IMR-90 (cell line): ENCODE measurements around the gene CCDC141. TPM values are rescaled to one million over a fixed set of nuclear protein-coding genes. Genes with fewer than 3 reads are reported as not detected.

Source experiments
- ATAC-seq: fragments of 200-7000 bp; cut with Tn5 transposase; 2 replicates; pipeline ENCODE4 v1.9.1; 2020; ENCODE audit warnings: low read depth, mild to moderate bottlenecking, moderate library complexity
- BruUV-seq: library from RNA; stranded (reverse); fragments of 400-500 nt; replicated peaks from 2 replicates; lab custom pipeline; 2021; lab: Mats Ljungman, UMichigan
- CTCF ChIA-PET: fragments of 300-600 bp; formaldehyde crosslinking; extraction: SDS; loops from one replicate; lab custom pipeline; 2021; ENCODE audit warnings: antibody characterized with exemption; lab: Yijun Ruan, JAX
- POLR2A ChIA-PET: fragments of 300-600 bp; sonication (Branson Sonifier 250); formaldehyde crosslinking; loops from one replicate; lab custom pipeline; 2022; ENCODE audit warnings: antibody characterized with exemption; ENCODE audit not compliant: unreplicated experiment; lab: Charles Lee
- DNase-seq: peaks from one replicate; pipeline ENCODE4 v3.0.0; 2013
- H2AFZ ChIP-seq: replicated peaks from 2 replicates; pipeline ENCODE3; 2013; ENCODE audit warnings: low read length, mild to moderate bottlenecking; ENCODE audit not compliant: poor library complexity
- H2AK5ac ChIP-seq: 2 replicates; pipeline ENCODE4 v1.6.1; 2013; ENCODE audit warnings: low read depth, low read length, inconsistent platforms
- H2AK9ac ChIP-seq: replicated peaks from 2 replicates; pipeline ENCODE3; 2013; ENCODE audit warnings: mild to moderate bottlenecking, low read depth, low read length, moderate library complexity; ENCODE audit not compliant: poor library complexity
- H2BK120ac ChIP-seq: 2 replicates; pipeline ENCODE4 v1.6.1; 2013; ENCODE audit warnings: low read depth, low read length, inconsistent platforms
- H2BK15ac ChIP-seq: 3 replicates; pipeline ENCODE4 v1.6.1; 2013; ENCODE audit warnings: low read depth, low read length, inconsistent platforms
- H2BK20ac ChIP-seq: 2 replicates; pipeline ENCODE4 v1.6.1; 2013; ENCODE audit warnings: low read depth, mild to moderate bottlenecking, inconsistent platforms, low read length, moderate library complexity
- H2BK5ac ChIP-seq: 2 replicates; pipeline ENCODE4 v1.6.1; 2013; ENCODE audit warnings: mild to moderate bottlenecking, low read depth, low read length, inconsistent platforms; ENCODE audit not compliant: poor library complexity, severe bottlenecking
- H3K14ac ChIP-seq: replicated peaks from 2 replicates; pipeline ENCODE4 v1.6.1; 2013; ENCODE audit warnings: low read depth, low read length, inconsistent platforms
- H3K18ac ChIP-seq: 2 replicates; pipeline ENCODE4 v1.6.1; 2013; ENCODE audit warnings: low read depth, low read length, control low read depth
- H3K23ac ChIP-seq: 2 replicates; pipeline ENCODE4 v1.6.1; 2013; ENCODE audit warnings: low read depth, low read length, inconsistent platforms
- H3K27ac ChIP-seq: 2 replicates; pipeline ENCODE4 v1.5.1; 2013; ENCODE audit warnings: mild to moderate bottlenecking, control low read depth, low read length; ENCODE audit not compliant: insufficient read depth
- H3K27me3 ChIP-seq: 2 replicates; pipeline ENCODE4 v1.6.1; 2013; ENCODE audit warnings: low read length; ENCODE audit not compliant: control insufficient read depth, insufficient read depth
- H3K36me3 ChIP-seq: 2 replicates; pipeline ENCODE4 v1.6.1; 2013; ENCODE audit warnings: low read length, mixed read lengths; ENCODE audit not compliant: control insufficient read depth, insufficient read depth
- H3K4ac ChIP-seq: 2 replicates; pipeline ENCODE4 v1.6.1; 2013; ENCODE audit warnings: low read depth, low read length, inconsistent platforms
- H3K4me1 ChIP-seq: 2 replicates; pipeline ENCODE4 v1.6.1; 2013; ENCODE audit warnings: low read length, mixed read lengths; ENCODE audit not compliant: control insufficient read depth, insufficient read depth
- H3K4me2 ChIP-seq: 2 replicates; pipeline ENCODE4 v1.6.1; 2013; ENCODE audit warnings: low read depth, mild to moderate bottlenecking, control low read depth, low read length, moderate library complexity
- H3K4me3 ChIP-seq: 2 replicates; pipeline ENCODE4 v1.5.1; 2013; ENCODE audit warnings: low read depth, mild to moderate bottlenecking, control low read depth, low read length, moderate library complexity; ENCODE audit not compliant: insufficient read depth
- H3K56ac ChIP-seq: 2 replicates; pipeline ENCODE4 v1.6.1; 2013; ENCODE audit warnings: low read length, inconsistent platforms; ENCODE audit not compliant: insufficient read depth; ENCODE audit errors: extremely low read depth
- H3K79me1 ChIP-seq, 2 experiments: 2 replicates each; pipeline ENCODE4 v1.6.1; 2013; ENCODE audit warnings: low read length in 2 of 2, inconsistent platforms in 1 of 2, low read depth in 1 of 2
- H3K9ac ChIP-seq: 2 replicates; pipeline ENCODE4 v1.6.1; 2013; ENCODE audit warnings: low read depth, low read length, control low read depth
- H3K9me1 ChIP-seq: 2 replicates; pipeline ENCODE4 v1.6.1; 2013; ENCODE audit warnings: low read length, inconsistent platforms; ENCODE audit not compliant: insufficient read depth
- H3K9me3 ChIP-seq: 2 replicates; pipeline ENCODE4 v1.6.1; 2013; ENCODE audit warnings: low read length; ENCODE audit not compliant: control insufficient read depth, insufficient read depth
- H4K20me1 ChIP-seq: 2 replicates; pipeline ENCODE4 v1.6.1; 2013; ENCODE audit warnings: low read length, inconsistent platforms; ENCODE audit not compliant: insufficient read depth
- H4K5ac ChIP-seq: 2 replicates; pipeline ENCODE4 v1.6.1; 2013; ENCODE audit warnings: mild to moderate bottlenecking, low read depth, low read length, control low read depth
- H4K8ac ChIP-seq, 2 experiments: 2 replicates each; pipeline ENCODE4 v1.6.1; 2013; ENCODE audit warnings: low read depth in 2 of 2, low read length in 2 of 2, control low read depth in 1 of 2, inconsistent platforms in 1 of 2
- H4K91ac ChIP-seq: 2 replicates; pipeline ENCODE4 v1.6.1; 2013; ENCODE audit warnings: low read depth, low read length, inconsistent platforms; ENCODE audit not compliant: insufficient read depth
- CHD1 ChIP-seq: IDR thresholded peaks from 2 replicates; pipeline ENCODE4 v1.6.1; 2012; ENCODE audit warnings: low read depth, low read length, improper control_type of control experiment
- MAFK ChIP-seq: IDR thresholded peaks from 2 replicates; pipeline ENCODE4 v1.6.1; 2012; ENCODE audit warnings: low read depth, low read length, improper control_type of control experiment
- POLR2A ChIP-seq: IDR thresholded peaks from 2 replicates; pipeline ENCODE4 v1.6.1; 2012; ENCODE audit warnings: mild to moderate bottlenecking, low read depth, low read length
- RAD21 ChIP-seq: IDR thresholded peaks from 2 replicates; pipeline ENCODE4 v1.6.1; 2012; ENCODE audit warnings: low read length, improper control_type of control experiment
- SMC3 ChIP-seq: fragments of 150-350 bp; IDR thresholded peaks from 2 replicates; pipeline ENCODE4 v1.6.1; 2016; ENCODE audit warnings: low read depth, mild to moderate bottlenecking, antibody characterized with exemption, low read length, moderate library complexity
- WGBS, 2 experiments: methylation state at CpG; one replicate each; pipeline versions ENCODE4 v1.1.5 to v1.1.7; 2013; ENCODE audit warnings: missing lambda C conversion rate in 2 of 2; ENCODE audit not compliant: insufficient read length in 1 of 2; ENCODE audit errors: extremely low coverage in 2 of 2; 5-methylcytosine and 5-hydroxymethylcytosine counted together
- dilution Hi-C: fragments of 300-500 bp; cut with HindIII; formaldehyde crosslinking; loops from one replicate; pipeline ENCODE4 v1.14.3; 2018; ENCODE audit warnings: low sequenced_read_pairs; ENCODE audit not compliant: unreplicated experiment
- in situ Hi-C: fragments of 300-500 bp; cut with MboI; formaldehyde crosslinking; loops from 3 replicates; pipeline ENCODE4 v1.14.3; 2019; ENCODE audit warnings: low sequenced_read_pairs, inconsistent platforms, mixed read lengths
- intact Hi-C: fragments of 100-400 bp; cut with micrococcal nuclease; formaldehyde crosslinking; loops from 2 replicates; pipeline ENCODE4 v1.10.0; 2022
- polyA plus RNA-seq, 3 experiments: library from polyadenylated mRNA; depleted of rRNA; stranded (reverse); fragments of >200 nt; gene quantifications; 2 replicates each; pipeline ENCODE4 v1.2.3, GENCODE V29; 2012; ENCODE audit warnings: low replicate concordance in 1 of 3
- total RNA-seq: library from RNA; depleted of rRNA; stranded (reverse); fragments of >200 nt; gene quantifications from 2 replicates; pipeline ENCODE4 v1.2.3, GENCODE V29; 2012

The CCDC141 gene
- total and polyA plus RNA-seq, 2 of the 4 experiments (the other 2 are of a cell fraction) = not detected

DNA sequence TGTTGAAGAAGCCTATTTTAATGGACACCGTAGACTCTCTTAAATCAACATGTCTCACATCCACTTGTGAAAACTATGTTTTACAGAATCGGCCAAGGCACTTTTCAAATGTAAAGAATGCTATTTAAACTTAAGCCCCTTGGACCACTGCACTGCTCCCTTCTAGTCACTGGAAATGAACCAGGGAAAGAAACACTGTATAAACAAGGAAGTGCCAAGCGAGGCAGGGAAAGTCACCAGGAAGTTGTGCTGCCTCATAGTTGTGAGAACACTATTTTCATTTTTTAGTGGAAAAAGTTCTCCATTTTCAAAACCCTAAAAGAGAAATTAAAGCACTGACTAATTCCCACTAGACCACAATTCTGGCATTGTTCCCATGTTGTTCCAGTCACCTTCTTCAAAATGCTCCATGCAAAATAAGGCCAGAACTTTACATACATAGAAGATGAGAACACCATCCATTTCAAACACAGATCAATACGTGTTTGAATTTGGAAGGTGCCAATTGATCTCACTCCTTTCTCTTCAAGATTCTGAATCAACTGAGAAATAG is 13.5 kb downstream of the CCDC141 start:
- Histone ChIP-seq H3K27me3 (no peaks in the 10 kb centered on the region), H2BK15ac (no peak overlapping the region), H3K4ac (no peak overlapping the region), H3K56ac (no peak overlapping the region), H3K14ac (no peak overlapping the region), H2AFZ (no peak overlapping the region), H4K91ac (no peak overlapping the region), H3K79me1 (no peaks in the 10 kb centered on the region), H3K18ac (no peak overlapping the region), H3K23ac (no peak overlapping the region), H2BK5ac (no peak overlapping the region), H2AK9ac (no peak overlapping the region), H3K4me3 (no peak overlapping the region), H3K4me1 (no peaks in the 10 kb centered on the region), H4K20me1 (no peaks in the 10 kb centered on the region), H3K9me1 (no peaks in the 10 kb centered on the region), H3K36me3 (no peaks in the 10 kb centered on the region), H2AK5ac (no peak overlapping the region), H3K27ac (no peak overlapping the region), H2BK120ac (no peak overlapping the region), H3K9me3 (no peaks in the 10 kb centered on the region), H3K9ac (no peak overlapping the region), H4K5ac (no peak overlapping the region), H2BK20ac (no peak overlapping the region), H4K8ac (no peak overlapping the region), H3K4me2 (no peak overlapping the region)
- DNase-seq = no peak
- intact Hi-C loops (no loop called here), dilution Hi-C loops (no loop called here), in situ Hi-C loops (no loop called here)
- CTCF ChIA-PET = interaction anchor here (0.6 kb wide), 1 partner anchor 42 kb away, joined by 3 read pairs; no protein-coding TSS in a partner anchor
- no TSS peak for BruUV-seq
- WGBS, 2 experiments = no CpG with 5 or more reads among the region's 4 CpGs
- no peak for ATAC-seq
- TF ChIP-seq CHD1 (no peak), RAD21 (no peak), POLR2A (no peak), SMC3 (no peak), MAFK (no peak)
- POLR2A ChIA-PET = no interaction called here
